ENCODE results near the gene TCFL5.

- TF ChIP-seq CTCF (IDR thresholded peaks at IDR 0.05) (no peak), POLR2A (IDR thresholded peaks at IDR 0.05) (no peak)
These were observed 39.3 kb downstream of the TCFL5 start for GRCh38 chr20:62822239-62822787.
